Esophagus squamous epithelium (tissue), 5 donors: ENCODE measurements around the gene CXorf58. TPM values are rescaled to one million over a fixed set of nuclear protein-coding genes. Genes with fewer than 3 reads are reported as not detected.

ENCODE experiments used
- DNase-seq: peaks from one replicate; lab custom pipeline; 2025; lab: John Stamatoyannopoulos, UW
- H3K27ac ChIP-seq, 4 donors: fragments of 200-600 bp; sonication (generic); one replicate each; pipeline ENCODE4 v1.5.1; 2016 to 2019; ENCODE audit warnings: mild to moderate bottlenecking in 1 of 4
- H3K27me3 ChIP-seq, 4 donors: fragments of 200-600 bp; sonication (generic); 1 replicate in 3 of 4; 2 replicates in 1 of 4; pipeline versions ENCODE4 v1.5.1 to v1.6.0; 2017 to 2021; ENCODE audit warnings: antibody characterized with exemption in 1 of 4
- H3K36me3 ChIP-seq, 3 donors: fragments of 200-600 bp; sonication (generic); one replicate each; pipeline ENCODE4 v1.5.1; 2016 to 2019
- H3K4me1 ChIP-seq, 3 donors: fragments of 200-600 bp; sonication (generic); one replicate each; pipeline ENCODE4 v1.5.1; 2017 to 2019
- H3K4me3 ChIP-seq, 4 donors: fragments of 200-600 bp; sonication (generic); 1 replicate in 3 of 4; 2 replicates in 1 of 4; pipeline ENCODE4 v1.5.1; 2016 to 2019; ENCODE audit warnings: mild to moderate bottlenecking in 2 of 4, moderate library complexity in 1 of 4
- H3K9me3 ChIP-seq, 3 donors: fragments of 200-600 bp; sonication (generic); one replicate each; pipeline ENCODE4 v1.5.1; 2016 to 2019
- CTCF ChIP-seq, 6 experiments: fragments of 450-650 bp in 4 of 6; fragments of 200-600 bp in 2 of 6; sonication (generic) in 2 of 6; IDR thresholded peaks; one replicate each; pipeline ENCODE4 v1.5.1; 2016 to 2019; ENCODE audit warnings: antibody characterized with exemption in 6 of 6, mild to moderate bottlenecking in 4 of 6, moderate library complexity in 4 of 6
- POLR2A ChIP-seq, 4 donors: fragments of 450-650 bp; IDR thresholded peaks; one replicate each; pipeline ENCODE4 v1.6.1; 2017; ENCODE audit warnings: antibody characterized with exemption in 4 of 4, mild to moderate bottlenecking in 4 of 4, moderate library complexity in 3 of 4
- WGBS, 2 donors: methylation state at CpG; one replicate each; pipeline ENCODE4 v1.1.5; 2018; 5-methylcytosine and 5-hydroxymethylcytosine counted together
- intact Hi-C: fragments of 100-400 bp; cut with DNase I; formaldehyde crosslinking; loops from one replicate; pipeline ENCODE4 v1.15.0; 2022
- total RNA-seq, 4 donors: library from RNA; depleted of rRNA; stranded (reverse); fragments of >200 nt; gene quantifications; one replicate each; pipeline ENCODE4 v1.1.0, GENCODE V29; 2016
- donor health status: DM: yes; HTN: yes; CAD: no.

The CXorf58 gene
- total RNA-seq, 4 donors from 2014 or later = 0.15 to 0.95 TPM; not detected in 2

- 45 to 70% methylated on average over 2 to 4 of the region's 4 CpGs for WGBS, 2 donors
- Histone ChIP-seq H3K4me3 (no peak overlapping the region), H3K9me3 (no peaks in the 10 kb centered on the region), H3K36me3 (no peaks in the 10 kb centered on the region), H3K27me3 (peaks cover 0 to 2% (median 0%) of the 10 kb centered on the region in 4 donors), H3K4me1 (no peaks in the 10 kb centered on the region), H3K27ac (no peak overlapping the region)
- intact Hi-C loops = no loop called here
- TF ChIP-seq POLR2A (IDR thresholded peaks at IDR 0.05) (no peak), CTCF (IDR thresholded peaks at IDR 0.05) (no peak)
- no peak for DNase-seq
Observed at GRCh38 chrX:23937100-23937499, 29.3 kb downstream of the CXorf58 start.

GRCh38 chrX:23938690-23939089 lies 30.9 kb downstream of the CXorf58 start:
- intact Hi-C loops = no loop called here
- 50 to 92% methylated on average over 1 of the region's 1 CpG for WGBS, 2 donors
- TF ChIP-seq POLR2A (IDR thresholded peaks at IDR 0.05) = no peak
- TF ChIP-seq CTCF (IDR thresholded peaks at IDR 0.05) = no peak
- no peak overlapping the region for H3K4me3 ChIP-seq
- H3K9me3 ChIP-seq = no peaks in the 10 kb centered on the region
- no peak for DNase-seq
- H3K4me1 ChIP-seq = no peaks in the 10 kb centered on the region
- H3K27ac ChIP-seq = no peak overlapping the region
- no peaks in the 10 kb centered on the region for H3K27me3 ChIP-seq
- H3K36me3 ChIP-seq = no peaks in the 10 kb centered on the region

- Histone ChIP-seq H3K27ac (no peak overlapping the region), H3K4me1 (no peaks in the 10 kb centered on the region), H3K9me3 (no peaks in the 10 kb centered on the region), H3K36me3 (no peaks in the 10 kb centered on the region), H3K27me3 (no peaks in the 10 kb centered on the region), H3K4me3 (no peak overlapping the region)
- intact Hi-C loops = no loop called here
- TF ChIP-seq POLR2A (IDR thresholded peaks at IDR 0.05) (no peak), CTCF (IDR thresholded peaks at IDR 0.05) (no peak)
- 32 to 77% methylated on average over 1 of the region's 1 CpG for WGBS, 2 donors
- no peak for DNase-seq
Observed at GRCh38 chrX:23939203-23939602, 31.4 kb downstream of the CXorf58 start.

GRCh38 chrX:23944234-23944633 lies 36.4 kb downstream of the CXorf58 start:
- Histone ChIP-seq H3K4me3 (no peak overlapping the region), H3K9me3 (no peaks in the 10 kb centered on the region), H3K36me3 (no peaks in the 10 kb centered on the region), H3K27me3 (no peaks in the 10 kb centered on the region), H3K27ac (peak overlapping the region in 2 of 4 donors; percentile 45 to 52), H3K4me1 (no peaks in the 10 kb centered on the region)
- DNase-seq = no peak
- TF ChIP-seq POLR2A (IDR thresholded peaks at IDR 0.05) = no peak
- TF ChIP-seq CTCF (IDR thresholded peaks at IDR 0.05) = no peak
- WGBS, 2 donors = 19 to 50% methylated on average over 1 of the region's 1 CpG
- intact Hi-C loops = no loop called here

- H3K27ac ChIP-seq = peak overlapping the region in 3 of 4 donors; percentile 52 to 62 (median 61)
- TF ChIP-seq CTCF (IDR thresholded peaks at IDR 0.05) = no peak
- no peak for TF ChIP-seq POLR2A (IDR thresholded peaks at IDR 0.05)
- WGBS, 2 donors = 56% methylated on average over 1 of the region's 1 CpG; no CpG with 5 or more reads in 1 of the 2 donors
- no peaks in the 10 kb centered on the region for H3K36me3 ChIP-seq
- intact Hi-C loops = no loop called here
- no peak overlapping the region for H3K4me3 ChIP-seq
- H3K9me3 ChIP-seq = no peaks in the 10 kb centered on the region
- no peaks in the 10 kb centered on the region for H3K27me3 ChIP-seq
- no peaks in the 10 kb centered on the region for H3K4me1 ChIP-seq
- no peak for DNase-seq
Observed at GRCh38 chrX:23945206-23945605, 37.4 kb downstream of the CXorf58 start.
